Stimulated activated CD4-positive, alpha-beta T cell treated with anti-CD3 and anti-CD28 coated beads, Interleukin-12 subunit alpha, Interleukin-12 subunit beta, amount 100 ng/mL, for 48 hours (primary cell): ENCODE data around the gene CXCR1.
"Not testable (repeated sequence)": the region's sequence is repeated elsewhere in the genome, so short reads cannot be mapped to it uniquely, and the experiment has no call there.

ENCODE experiments used
- DNase-seq, 3 donors: peaks; one replicate each; pipeline ENCODE4 v3.0.0-alpha.2; 2020; ENCODE audit warnings: low read depth in 2 of 3, low spot score in 1 of 3

The CXCR1 gene

DNA sequence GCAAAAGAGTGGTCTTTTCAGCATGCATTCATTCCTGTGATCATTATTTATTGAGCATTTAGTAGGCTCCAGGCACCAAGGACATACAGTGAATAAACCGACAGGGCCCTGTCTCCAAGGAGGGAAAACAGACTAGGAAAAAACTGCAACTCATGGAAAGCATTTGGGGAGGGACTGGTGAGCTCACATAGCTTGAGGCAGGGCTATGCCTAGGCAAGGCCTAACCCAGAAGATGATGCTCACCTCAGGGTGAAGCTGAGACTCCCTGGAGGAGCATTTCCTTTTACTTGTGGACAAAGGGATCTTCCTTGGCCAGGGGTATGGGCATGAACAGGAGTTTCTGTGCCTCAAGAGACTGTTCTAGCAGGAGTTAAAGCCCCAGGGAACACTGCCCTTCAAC, 3.9 kb downstream of the CXCR1 start:
- DNase-seq = no peak

GRCh38 chr2:218161644-218162043, 5.1 kb downstream of the CXCR1 start:
- no peak for DNase-seq

GRCh38 chr2:218155953-218156479, 10.7 kb downstream of the CXCR1 start:
- no peak for DNase-seq

- no peak for DNase-seq
Measured at GRCh38 chr2:218152777-218153176, 14.0 kb downstream of the CXCR1 start.

GRCh38 chr2:218152172-218152571, 14.6 kb downstream of the CXCR1 start:
- DNase-seq = no peak

GRCh38 chr2:218149848-218150440, 16.8 kb downstream of the CXCR1 start:
- no peak for DNase-seq

DNA sequence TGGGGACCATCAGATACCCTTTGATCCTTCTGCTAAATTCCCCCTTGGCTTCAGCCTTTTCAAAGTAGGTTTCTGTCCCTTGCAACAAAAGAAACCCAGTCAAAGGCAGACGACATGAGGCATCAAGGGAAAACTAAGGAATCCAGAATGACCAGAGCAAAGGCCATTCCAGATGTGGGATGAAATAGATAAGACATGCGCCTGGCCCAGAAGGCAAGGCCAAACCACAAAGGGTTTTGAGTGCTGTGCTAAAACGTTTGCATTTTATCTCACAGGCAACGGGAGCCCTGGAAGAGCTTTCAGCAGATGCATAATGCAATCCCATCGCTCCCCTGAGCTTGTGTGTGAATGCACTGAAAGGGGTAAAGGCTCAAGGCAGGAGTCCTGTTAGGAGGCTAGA, 17.7 kb downstream of the CXCR1 start:
- DNase-seq = no peak

GRCh38 chr2:218146056-218146455, 20.7 kb downstream of the CXCR1 start:
- no peak for DNase-seq

DNA sequence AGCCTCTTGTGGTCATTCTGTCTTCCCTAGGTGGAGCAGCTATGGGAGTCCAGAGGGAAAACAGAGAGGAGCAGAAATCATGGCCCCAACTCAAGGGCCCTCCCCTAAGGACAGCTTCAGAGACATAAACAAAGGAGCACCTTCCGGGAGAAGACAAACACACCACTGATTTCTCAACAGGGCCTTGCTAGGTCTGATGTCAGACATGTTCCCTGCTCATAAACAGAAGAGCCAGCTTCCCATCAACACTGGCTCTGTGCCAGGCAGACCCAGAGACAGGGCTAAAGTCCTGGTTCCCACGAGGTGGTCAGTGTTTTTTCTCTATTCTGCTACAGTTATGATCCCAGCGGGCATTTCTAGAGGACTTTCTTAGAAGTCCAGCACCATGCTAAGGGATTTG, 21.6 kb downstream of the CXCR1 start:
- DNase-seq = no peak

- no peak for DNase-seq
Measured at GRCh38 chr2:218138047-218138446, 28.7 kb downstream of the CXCR1 start.

DNA sequence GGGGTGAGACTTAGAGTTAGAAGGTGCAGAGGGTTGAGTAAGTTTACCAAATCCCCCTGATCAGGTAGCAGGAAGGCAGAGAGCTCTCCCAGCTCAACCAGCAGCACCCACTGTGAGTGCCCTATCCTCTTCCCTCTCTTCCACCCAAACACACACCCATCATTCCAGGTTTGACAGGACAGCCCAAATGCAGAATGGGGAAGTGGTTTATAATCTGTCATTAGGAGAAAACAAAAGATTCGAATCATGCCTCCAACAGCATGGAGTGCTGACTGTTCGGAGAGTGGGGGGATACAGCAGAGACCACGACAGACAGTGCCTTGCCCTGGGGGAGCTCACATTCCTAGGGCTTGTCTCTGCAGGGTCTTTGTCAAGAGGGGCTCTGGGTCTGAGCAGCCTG, 29.2 kb downstream of the CXCR1 start:
- DNase-seq = no peak

DNA sequence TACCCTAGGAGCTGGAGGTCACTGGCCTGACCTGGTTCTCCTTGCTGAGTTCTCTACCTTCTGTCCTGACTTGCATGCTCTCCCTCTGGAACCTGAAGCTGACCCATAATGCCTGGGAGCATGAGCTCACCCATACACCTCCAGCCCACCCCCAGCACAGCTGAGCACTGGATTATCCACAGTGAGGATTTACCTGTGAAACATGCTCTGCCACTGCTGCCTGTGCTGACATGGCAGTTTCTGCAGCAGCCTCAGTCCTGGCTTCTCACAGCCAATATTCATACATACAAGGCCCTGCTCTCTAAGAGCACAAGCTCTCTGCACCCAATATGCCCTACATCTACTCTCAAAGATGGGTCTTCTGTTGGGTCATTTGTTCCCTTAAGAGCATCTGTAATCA, 35.9 kb downstream of the CXCR1 start:
- DNase-seq = no peak

DNA sequence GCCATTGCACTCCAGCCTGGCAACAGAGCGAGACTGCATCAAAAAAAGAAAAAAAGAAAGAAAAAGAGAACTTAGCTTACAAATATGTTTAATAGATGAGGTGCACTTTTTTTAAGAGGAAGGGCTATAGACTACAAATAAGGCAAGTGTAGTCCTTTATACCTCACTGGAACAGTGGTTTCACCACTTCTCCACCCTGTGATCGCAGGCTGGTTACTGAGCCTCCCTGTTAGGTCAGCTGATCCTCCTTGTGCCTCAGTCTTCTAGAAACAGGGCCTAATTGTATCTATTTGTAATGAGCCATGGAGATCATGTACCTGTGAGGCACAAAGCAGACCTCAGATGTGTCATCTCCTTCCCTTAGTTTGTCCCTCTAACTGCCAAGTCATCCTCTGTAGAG, 36.4 kb downstream of the CXCR1 start:
- no peak for DNase-seq

DNA sequence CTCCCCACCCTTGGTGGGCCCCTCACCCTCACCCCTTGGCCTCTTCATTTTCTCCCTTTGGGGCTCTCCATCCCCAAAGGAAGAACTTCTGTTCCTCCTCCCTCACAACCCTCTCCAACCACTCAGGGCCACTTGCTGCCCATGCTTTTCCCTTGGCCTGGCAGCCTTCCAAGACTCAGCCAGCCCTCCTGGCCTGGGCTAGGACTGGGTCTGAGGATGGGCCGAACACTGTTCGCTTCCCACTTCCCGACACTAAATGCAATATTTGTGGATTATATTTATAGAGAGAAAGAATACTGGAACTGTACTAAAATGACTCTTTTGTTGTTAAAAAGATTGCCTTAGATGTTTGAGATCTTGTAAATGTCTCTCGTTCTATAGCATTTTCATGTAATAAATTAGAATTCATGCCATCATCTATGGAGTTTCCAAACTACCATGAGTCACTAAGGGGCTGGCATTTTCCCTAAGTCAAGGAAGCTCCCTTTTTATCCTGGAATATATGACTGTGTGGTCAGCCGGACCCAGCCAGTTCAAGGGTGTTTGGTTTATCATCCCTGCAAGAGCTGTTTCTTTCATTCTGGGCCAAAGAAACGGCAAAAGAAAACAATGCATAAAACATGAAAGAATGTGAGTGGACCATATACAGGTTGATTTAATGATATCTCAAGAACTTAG, 37.2 kb downstream of the CXCR1 start:
- DNase-seq = no peak

- no peak for DNase-seq
Measured at GRCh38 chr2:218128781-218129457, 37.8 kb downstream of the CXCR1 start.

DNA sequence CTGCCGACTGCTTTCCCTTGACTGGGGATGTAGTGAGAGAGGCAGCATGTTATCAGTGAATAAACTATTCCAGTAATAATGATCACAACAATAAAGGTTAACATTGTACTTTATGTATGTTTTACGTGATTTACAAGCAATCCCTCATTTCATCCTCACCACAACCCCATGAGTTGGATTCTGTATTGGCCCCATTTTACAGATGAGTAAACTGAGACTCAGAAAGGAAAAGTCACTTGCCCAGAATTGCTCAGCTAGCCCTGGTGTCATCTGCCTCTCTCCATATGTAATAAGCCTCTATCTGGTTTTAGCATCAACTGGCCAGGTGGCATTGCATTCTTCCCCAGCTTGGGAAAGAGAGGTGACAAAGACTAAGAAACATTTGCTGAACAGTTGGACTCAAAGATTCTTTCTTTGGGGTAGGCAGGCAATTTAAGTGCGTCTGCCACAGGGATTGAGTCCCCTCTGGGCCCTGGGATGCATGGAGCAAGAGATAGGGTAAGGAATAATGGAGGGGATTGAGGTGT, 38.8 kb downstream of the CXCR1 start:
- DNase-seq = no peak

GRCh38 chr2:218125626-218126080, 41.1 kb downstream of the CXCR1 start, which contains the start of gene CXCR2:
Gene CXCR2, plus strand, starts transcription at chr2:218126028. Its CDS starts 8,774 bp downstream, at chr2:218134802.
- DNase-seq = no peak

GRCh38 chr2:218125095-218125494, 41.7 kb downstream of the CXCR1 start:
- no peak for DNase-seq

GRCh38 chr2:218123986-218124385, 42.8 kb downstream of the CXCR1 start:
- no peak for DNase-seq

DNA sequence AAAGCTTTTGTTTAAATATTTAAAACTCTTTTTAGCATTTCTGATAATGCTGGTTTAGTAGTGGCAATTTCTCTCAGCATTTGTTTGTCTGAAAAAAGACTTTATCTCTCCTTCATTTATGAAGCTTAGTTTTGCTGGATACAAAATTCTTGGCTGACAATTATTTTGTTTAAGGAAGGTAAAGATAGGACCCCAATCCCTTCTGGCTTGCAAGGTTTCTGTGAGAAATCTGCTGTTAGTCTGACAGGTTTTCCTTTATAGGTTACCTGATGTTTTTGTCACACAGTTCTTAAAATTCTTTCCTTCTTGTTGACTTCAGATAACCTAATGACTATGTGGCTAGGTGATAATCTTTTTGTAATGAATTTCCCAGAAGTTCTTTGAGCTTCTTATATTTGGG, 44.5 kb downstream of the CXCR1 start:
- DNase-seq = not testable (repeated sequence)

- not testable (repeated sequence) for DNase-seq
Measured at GRCh38 chr2:218121789-218122188, 45.0 kb downstream of the CXCR1 start.
